HG03139 (cell line): ENCODE results near the gene CIB4.

Experiments used
- ATAC-seq: cut with Tn5 transposase; IDR thresholded peaks from one replicate; pipeline ENCODE4 v1.9.1; 2021; ENCODE audit not compliant: unreplicated experiment

The CIB4 gene

DNA sequence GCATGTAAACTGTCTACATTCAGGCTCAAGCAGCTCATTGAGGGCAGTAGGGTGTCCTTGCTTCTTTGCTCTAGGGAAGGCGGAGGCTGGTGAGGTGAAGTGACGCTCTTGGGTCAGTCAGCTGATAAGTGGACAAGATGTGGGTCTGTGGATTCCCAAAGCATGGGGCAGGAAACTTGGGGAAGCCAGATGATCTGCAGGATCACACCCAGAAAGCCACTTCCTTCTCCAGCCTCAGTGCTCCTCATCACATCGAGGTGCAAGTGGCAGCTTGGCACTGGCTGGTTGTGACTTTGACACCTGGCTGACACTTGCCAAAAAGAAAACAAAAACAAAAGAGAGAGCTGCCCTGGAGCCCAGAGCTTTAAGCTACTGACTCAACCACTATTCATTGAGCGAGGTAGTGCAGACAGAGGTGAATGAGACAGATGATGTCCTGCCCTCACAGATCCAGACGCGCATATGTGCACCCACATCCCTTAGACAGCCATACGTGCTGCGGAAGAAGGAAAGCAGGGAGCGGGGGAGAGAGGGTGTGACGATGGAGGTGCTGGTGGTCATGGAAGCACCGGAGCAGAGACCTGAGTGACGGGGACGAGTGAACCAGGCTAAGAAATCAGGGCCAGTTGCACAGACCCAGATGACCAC, 3.1 kb upstream of the CIB4 start:
- no peak for ATAC-seq

DNA sequence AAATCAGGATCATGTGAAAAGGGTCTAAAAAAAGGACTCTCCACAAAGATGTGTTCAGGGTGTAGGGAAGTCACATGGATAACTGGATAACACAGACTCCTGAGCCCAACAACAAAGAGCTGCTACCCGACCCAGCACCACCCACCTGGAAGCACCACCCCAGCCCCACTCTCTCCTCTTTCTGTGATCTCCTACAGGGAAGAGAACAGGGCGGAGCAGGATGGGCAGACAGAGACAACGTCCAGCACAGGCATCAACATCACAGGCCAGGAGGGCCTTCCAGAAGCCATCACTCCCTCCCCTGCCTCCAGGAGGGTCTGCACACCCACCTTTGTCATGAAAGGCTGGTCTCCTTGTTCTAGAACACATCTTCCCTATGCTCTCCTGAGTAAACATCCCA, 1.3 kb upstream of the CIB4 start:
- no peak for ATAC-seq

DNA sequence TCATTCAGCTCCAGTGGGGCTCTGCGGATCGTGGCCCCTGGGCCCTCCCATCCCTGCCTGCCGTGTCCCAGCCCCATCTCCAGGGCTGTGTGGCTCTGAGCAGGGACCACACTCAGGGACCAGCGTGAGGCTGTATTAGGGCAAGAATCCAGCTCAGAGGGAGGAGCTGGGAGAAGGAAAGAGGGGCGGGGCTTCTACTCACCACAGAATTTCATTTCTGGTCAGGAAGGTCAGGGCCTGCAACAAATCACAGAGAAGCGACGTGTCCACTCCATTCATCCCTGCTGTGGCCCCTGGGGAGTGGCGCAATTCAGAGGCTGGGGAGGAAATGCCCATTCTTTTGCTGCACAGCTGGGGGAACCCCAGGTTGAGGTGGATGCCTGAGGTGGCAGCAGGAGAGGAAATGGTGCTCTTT, 828 bp downstream of the CIB4 start:
- no peak for ATAC-seq

DNA sequence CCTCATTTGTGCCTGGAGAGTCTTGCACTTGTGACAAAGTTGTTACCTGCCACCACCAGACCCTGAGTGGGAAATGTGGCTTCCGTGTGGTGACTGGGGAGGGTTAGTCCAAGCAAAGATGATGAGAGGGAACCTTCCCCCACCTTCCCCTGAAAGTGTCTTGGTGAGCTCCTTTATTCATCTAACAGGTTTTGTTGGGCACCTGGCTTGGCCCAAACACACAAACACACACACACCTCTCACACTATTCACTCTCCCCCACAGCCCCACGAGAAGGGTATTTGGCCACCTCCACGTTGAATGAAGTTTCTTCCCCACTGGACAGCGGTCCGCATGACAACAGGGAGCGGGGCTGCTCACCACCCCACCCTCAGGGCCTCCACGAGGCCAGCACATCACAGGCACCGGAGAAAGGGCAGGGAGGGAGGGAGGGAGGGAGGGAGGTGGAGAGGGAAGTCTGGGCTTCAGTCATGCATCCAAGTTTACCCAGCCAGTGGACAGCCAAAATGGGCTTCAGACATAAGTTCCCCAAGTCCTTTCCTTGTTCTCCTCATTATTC, 1.4 kb downstream of the CIB4 start:
- no peak for ATAC-seq

DNA sequence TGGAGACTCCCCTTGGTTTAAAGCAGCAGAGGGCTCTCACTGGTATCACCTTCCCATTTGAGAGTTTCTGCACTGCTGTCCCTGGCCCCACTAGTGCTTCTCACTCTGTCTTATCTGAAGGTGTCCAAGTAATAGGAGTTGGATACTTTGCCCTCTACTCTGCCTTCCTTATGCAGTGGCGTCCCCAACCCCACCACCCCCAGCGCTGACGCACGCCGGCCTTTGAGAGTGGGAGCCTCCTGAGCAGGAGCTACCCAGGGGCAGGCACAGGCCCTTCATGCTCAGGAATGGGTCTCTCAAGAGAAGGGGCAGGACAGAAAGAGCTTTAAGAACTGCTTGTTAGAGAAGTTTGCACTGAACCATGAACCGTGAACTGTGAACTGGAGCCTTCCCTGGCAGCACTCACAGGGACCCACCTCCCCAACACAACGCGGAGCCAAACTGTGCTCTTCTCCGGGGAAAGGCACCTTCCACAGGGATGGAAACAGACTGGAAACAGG, 3.3 kb downstream of the CIB4 start:
- ATAC-seq: no peak

DNA sequence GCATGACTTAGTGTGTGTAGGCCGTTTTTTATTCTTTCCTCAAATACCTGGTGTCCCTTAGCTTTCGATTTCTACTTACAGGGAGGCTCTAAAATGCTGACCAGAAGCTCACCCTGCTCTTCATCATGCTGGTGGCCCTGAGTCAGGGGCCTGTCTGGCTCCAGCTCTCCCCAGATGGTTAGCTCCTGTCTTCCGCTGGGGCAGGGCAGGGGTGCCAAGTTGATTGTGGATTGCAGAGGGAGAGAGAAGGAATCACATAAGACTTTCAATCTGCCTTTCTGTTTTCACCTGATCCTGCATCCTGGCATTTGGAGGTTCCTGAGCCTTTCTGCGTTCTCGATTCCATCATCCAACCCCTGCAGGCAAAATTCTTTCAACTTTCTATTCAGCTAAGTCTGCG, 4.2 kb downstream of the CIB4 start:
- no peak for ATAC-seq

DNA sequence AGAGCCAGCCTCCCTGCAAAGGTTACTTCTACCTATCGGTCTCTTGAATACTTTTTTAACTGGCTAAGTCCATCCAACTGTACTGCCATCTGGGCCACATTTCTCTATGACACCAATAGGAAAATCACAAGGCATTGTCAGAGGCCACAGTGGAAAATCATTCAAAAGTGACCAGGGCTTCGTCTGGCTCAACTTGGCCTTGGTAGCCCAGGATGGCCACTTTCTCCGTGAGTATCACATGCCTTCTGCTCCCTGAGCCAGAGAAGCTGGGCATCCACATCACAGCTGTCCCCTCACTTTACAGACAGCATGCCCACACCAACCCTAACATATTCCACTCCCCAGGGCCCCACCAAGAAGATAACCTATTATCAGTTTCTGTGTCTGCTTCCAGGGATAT, 5.8 kb downstream of the CIB4 start:
- no peak for ATAC-seq

DNA sequence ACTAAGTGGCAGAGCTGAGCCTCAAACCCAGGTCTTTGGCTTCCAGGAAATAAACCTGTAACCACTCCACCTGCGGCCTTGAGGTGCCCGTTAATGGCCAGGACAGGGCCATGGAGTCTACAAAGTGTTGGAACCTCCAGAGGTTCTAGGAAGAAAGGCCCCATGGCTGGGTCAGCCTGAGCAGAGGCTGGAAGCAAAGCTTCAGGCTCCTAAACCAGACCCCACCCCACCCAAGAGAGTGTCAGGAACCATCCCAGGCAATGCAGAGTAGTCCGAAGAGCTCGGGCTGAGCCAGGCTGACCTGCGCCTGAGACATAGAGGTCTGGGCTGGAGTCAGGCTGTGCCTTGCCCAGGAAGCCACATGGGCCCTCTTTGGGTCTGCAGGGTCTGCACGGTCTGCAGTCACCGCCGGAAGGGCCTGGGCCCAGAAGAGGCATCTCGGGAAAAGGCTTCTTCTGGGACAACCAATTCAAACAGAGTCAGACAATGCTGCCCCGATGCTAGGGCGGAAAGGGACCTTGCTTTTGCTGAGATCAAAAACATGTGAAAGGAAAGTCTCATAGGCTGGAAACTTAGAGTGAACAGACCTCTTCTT, 6.4 kb downstream of the CIB4 start:
- no peak for ATAC-seq

DNA sequence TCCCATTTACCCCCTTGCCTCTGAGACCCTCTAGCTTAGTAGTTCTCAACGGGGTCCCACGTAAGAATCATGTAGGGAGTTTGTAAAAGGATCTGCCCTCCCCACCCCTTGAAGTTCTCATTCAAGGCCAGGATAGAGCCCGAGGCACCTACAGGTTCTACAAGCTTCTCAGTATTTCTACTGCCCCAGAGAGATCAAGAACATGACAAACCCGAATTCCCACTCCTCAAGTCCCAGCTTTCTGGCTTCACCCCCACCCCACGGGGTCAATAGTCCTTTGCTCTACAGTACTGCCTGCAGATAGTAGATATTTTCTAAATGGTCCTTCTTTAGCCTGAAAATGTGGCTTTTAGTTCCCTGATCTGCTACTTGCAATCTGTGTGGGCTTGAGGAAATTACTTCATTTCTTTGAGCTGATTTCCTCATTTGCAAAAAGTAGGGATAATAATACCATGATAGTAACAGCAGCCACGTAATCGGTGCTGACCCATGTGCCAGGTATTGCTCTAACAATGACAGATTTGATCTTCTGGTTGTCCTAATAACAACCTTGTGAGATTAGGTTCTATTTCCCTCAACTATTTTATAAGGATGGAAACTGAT, 7.1 kb downstream of the CIB4 start:
- no peak for ATAC-seq

DNA sequence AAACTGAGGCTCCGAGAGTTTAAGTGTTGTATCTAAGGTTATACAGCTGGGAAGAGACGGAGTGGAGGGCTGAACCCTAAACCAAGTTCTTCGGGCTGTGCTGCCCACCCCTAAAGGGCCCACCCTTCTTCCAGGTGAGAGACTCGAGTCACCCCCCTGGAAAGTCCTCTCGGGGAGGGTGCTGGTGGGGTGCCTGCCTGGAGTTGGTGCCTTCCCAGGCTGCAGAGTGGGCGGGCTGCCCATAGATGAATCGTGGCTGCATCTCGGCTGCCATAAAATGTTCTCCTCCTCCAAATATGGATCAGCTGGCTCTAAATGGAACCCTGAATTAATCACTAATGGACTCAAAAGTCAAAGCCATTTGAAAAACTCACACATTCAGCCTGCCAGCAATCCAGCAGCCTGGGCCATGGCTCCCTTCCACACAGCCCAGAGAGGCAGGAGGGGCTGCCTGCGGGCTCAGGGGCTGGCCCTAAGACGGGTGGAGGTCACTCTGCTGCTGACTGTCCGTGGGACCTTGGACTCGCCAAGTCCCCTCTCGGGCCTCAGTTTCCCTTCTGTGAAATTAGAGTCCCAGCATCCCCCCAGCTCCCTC, 7.7 kb downstream of the CIB4 start:
- no peak for ATAC-seq

DNA sequence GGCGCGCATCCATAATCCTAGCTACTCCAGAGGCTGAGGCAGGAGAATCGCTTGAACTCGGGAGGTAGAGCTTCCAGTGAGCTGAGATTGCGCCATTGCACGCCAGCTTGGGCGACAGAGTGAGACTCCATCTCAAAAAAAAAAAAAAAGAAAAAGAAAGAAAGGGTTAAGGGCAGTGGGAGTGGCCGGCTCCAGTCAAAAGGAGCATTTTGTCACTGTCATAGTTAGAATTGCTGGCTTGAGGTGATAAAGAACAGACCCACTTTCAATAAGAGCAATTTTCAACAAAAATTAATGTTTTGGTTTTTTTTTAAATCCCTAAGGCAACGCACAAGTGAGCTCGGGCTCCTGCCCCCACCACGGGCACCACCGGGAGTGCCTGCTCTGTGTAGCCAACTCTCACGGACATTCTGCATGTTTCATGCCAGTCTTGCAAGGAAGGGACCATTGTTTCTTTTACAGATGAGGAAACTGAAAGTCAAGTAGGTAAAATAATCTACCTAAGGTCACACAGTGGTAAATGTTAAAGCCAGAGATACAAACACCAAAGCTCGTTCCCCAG, 8.5 kb downstream of the CIB4 start:
- ATAC-seq: no peak

DNA sequence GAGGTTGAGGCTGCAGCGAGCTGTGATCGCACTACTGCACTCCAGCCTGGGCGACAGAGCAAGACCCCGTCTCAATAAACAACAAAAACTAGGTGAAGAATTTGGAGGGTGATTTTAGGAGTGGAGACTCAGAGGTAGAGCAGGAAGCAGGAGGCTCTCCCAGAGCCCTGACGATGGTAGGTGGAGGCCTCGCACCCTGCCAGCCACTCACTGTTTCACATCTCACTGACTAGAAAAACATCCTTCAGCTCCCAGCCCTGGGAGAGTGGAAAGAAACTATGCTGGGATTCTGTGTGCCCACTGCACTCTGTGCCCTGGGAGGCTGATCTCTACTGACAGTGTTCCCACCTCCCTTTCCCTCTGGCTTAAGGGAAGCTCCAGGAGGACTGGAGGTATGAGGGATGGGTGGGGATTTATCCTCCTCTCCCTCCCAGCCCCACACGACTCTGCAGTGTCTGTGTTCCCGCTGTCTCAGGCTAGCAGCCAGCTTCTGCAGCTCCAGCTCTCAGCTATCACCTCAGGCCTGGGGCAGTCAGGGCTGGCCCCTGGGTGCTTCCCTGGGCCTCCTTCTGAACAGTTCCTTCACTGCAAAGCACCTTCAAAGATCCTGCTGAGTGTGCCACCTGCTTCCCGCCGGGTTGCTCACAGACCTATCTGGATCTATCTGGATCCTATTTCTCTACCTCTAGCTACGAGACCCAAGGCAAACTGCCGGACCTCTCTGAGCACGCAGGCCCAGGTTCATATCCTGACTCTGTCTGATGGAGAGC, 9.6 kb downstream of the CIB4 start:
- no peak for ATAC-seq

DNA sequence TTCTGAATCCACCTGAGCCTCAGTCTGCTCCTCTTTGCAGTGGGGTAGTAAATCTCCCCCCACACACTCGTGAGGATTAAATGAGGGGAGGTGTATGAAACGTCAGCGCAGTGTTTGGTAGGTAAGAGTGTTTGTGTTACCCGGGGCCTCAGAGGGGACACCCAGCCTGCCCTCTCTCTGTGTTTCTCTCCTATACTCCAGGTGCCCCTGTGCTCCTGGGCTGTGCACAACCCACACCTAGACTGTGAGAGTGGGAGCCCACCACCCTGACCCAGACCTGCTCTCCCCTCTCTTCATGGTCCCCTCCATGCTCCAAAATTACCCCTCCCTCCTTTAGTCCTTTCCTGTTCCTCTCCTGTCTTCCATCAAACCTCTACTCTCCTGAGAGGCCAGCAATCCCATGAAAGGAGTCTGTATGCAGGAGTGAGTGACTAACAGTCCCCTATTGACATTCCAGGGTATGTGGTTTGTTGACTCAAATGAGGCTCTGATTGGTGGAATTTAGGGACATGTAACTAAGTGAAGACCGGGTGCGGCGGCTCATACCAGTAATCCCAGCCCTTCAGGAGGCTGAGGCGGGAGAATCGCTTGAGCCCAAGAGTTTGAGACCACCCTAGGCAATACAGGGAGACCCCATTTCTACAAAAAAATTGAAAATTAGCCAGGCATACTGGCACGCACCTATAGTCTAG, 10.4 kb downstream of the CIB4 start:
- no peak for ATAC-seq

DNA sequence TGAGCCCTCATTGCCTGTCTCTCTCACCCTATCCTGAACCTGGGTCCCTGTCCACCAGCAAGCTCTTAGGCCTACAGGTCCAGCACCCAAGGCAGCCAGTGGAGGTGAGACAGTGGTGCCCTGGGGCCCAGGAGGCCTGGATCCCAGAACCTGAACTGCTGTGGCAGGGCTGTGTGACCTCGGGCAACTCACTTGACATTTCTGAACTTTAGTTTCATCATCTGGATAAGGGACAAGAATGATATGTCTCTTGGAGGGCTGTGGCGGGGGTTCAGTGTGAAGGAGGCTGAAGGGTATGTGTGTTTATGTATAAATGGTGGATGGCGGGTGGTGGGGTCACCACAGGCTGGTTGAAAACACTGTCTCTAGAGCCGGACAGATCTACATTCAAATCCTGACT, 10.9 kb downstream of the CIB4 start:
- ATAC-seq: no peak

DNA sequence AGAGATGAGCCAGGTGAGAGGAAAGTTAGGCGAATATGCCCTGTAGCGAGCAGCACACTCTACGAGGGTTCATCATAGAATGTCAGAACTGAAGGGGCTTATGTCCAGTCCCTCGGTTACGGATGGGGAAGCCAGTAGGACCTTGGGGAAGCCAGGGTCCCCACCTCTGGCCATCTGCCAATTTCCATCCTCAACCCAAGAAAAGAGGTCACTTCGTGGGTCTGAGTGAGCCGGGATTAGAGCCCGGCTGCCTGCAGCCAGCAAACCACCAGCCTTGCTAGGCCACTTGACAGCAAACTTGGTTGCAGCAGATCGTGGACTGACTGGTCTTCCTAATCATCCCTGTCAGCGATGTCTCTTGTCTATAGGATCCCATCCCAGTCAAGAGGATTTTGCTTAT, 11.4 kb downstream of the CIB4 start:
- ATAC-seq: no peak

DNA sequence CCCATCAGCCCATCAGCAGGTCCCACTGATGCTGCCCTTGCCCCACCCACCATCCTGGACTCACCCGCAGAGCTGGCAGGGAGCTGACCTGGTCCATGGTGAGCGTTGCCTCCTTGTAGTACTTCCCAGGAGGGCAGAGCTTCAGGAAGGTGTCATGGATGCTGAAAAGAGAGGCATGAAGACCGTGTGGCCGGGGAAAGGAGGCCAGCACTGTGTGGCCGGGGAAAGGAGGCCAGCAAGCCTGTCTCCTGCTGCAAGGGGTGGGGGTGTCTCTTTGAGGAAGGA, 11.9 kb downstream of the CIB4 start:
- ATAC-seq: no peak

DNA sequence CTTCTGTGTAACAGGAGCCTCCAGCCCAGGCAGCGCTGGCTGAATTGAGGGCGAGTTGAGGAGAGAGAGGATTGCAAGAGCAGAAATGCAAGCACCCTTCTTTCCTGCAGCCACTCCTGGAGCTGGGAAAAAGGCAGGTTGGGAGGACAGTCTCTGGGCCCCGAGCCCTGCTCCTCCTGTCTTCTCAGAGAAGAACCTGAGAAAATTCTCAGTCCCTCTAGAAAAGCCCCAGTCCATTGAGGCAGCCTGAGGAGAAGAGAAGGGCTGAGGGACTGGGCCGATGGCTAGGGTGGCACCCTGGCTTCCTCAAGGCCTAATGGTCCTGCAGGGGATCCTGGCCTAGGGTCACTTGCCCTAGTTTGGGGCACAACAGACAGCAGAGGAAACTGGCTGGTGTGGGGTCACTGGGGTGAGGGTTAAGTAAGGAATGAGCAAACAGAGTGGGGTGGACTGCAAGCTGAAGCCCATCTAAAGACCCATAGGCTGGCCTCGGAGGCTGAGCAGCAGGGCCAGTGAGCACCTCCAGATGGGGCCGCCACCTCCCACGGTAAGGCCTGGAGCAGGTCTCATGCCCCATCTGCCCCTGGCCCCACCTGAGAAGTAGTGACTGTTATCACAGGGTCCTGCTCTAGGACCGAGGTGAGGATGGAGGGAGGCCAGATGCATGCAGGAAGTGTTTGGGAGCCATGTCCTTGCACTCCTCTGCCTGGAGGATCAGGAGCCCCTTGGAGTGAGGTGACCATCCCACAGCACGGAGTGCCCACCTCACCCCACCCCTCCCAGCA, 12.4 kb downstream of the CIB4 start:
- ATAC-seq: no peak

DNA sequence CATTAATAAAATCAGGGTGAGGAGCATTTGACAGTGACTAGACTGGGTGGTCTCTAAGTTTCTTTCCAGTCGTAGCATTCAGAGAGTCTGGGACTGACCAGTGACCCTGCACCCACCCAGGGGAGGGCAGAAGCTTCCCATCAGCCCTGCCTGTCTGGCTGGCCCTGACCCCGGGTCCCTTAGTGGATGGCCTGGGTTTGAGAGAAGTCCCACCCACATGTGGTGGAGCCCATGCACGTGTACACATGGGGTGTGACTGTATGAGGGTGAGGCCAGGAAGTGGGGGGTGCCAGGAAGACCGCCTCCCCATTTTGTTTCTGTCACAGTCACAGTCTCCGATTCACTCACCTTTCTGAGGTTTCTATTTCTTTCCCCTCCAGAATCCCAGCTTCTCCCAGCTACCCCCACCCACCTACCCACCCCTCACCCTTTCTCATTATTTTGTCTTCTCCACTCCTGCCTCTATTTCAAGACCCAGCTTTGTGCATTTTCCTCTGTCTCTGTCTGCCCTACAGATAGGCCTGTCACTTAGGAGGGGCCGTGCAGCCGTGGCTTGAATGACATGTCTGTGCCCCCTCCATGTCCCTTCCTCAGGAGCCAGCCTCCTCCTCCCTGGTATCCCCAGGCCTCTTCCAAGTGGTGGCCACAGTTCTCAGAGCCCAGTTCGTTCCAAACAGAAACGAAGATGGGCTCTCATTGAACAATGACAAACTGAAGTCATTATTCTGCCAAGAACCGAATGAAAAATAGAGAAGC, 13.6 kb downstream of the CIB4 start:
- no peak for ATAC-seq

DNA sequence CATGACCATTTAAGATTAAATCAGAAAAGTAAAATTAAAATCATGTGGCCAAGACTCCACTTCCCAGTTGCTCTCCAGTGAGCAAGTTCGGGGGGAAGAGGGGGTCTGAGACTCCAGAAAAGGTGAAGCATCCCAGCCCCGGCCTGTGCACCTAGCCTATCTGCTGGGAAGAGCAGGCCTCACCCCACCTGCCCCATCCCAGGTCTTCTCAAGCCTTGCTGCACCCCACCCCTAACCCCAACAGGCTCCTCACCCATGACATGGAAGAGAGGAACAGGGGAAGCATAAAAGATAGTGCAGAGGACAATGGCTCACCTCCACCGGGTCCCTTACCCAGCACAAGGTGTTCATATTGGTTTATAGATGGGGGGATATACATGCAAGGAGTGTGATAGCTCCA, 14.6 kb downstream of the CIB4 start:
- ATAC-seq: no peak
